DMS153 (cell line): ENCODE measurements around the gene KDM1A.

Experiments
- DNase-seq: peaks from one replicate; lab custom pipeline; 2025; lab: John Stamatoyannopoulos, UW

Gene KDM1A

GRCh38 chr1:23069675-23070074, 50.4 kb downstream of the KDM1A start:
- DNase-seq: no peak

- no peak for DNase-seq
Measured at GRCh38 chr1:23074012-23074411, 54.7 kb downstream of the KDM1A start.

GRCh38 chr1:23079025-23079424, 59.8 kb downstream of the KDM1A start:
- DNase-seq: no peak

- DNase-seq: no peak
Measured at GRCh38 chr1:23080885-23081284, 61.6 kb downstream of the KDM1A start.

GRCh38 chr1:23081376-23081775, 62.1 kb downstream of the KDM1A start:
- no peak for DNase-seq

- no peak for DNase-seq
Measured at GRCh38 chr1:23083714-23084480, 64.6 kb downstream of the KDM1A start.

GRCh38 chr1:23084880-23085279, 65.6 kb downstream of the KDM1A start:
- DNase-seq: no peak

GRCh38 chr1:23085696-23086095, 66.4 kb downstream of the KDM1A start:
- DNase-seq: no peak

GRCh38 chr1:23088027-23088426, 68.8 kb downstream of the KDM1A start:
- DNase-seq: no peak

- DNase-seq: no peak
Measured at GRCh38 chr1:23090056-23090455, 70.8 kb downstream of the KDM1A start.

GRCh38 chr1:23091545-23091944, 72.3 kb downstream of the KDM1A start:
- no peak for DNase-seq

- no peak for DNase-seq
Measured at GRCh38 chr1:23092447-23092846, 73.2 kb downstream of the KDM1A start.

- DNase-seq: no peak
Measured at GRCh38 chr1:23097316-23097715, 78.0 kb downstream of the KDM1A start.

- peak; percentile 58 for DNase-seq
Measured at GRCh38 chr1:23098463-23099170, 79.3 kb downstream of the KDM1A start.

GRCh38 chr1:23099171-23099536, 79.9 kb downstream of the KDM1A start:
- no peak for DNase-seq

- DNase-seq: no peak
Measured at GRCh38 chr1:23100074-23100748, 80.9 kb downstream of the KDM1A start.

GRCh38 chr1:23101101-23101827, 82.0 kb downstream of the KDM1A start:
- no peak for DNase-seq

- no peak for DNase-seq
Measured at GRCh38 chr1:23101887-23102286, 82.6 kb downstream of the KDM1A start.

GRCh38 chr1:23102289-23102688, 83.0 kb downstream of the KDM1A start:
- DNase-seq: no peak

- no peak for DNase-seq
Measured at GRCh38 chr1:23103001-23103889, 84.0 kb downstream of the KDM1A start.

GRCh38 chr1:23108918-23109533, 89.8 kb downstream of the KDM1A start:
- DNase-seq: no peak
